GM12873 (cell line): ENCODE measurements around the gene LHFPL2.

Experiments used
- CTCF ChIP-seq: IDR thresholded peaks from 2 replicates; pipeline ENCODE4 v1.5.1; 2012; ENCODE audit warnings: low read depth, mild to moderate bottlenecking, moderate library complexity, low read length, control low read depth; ENCODE audit not compliant: insufficient read depth; ENCODE audit errors: missing control alignments

LHFPL2 gene

GRCh38 chr5:78636682-78637081 lies 11.9 kb downstream of the LHFPL2 start:
- TF ChIP-seq CTCF: no peak

GRCh38 chr5:78634634-78635033 lies 13.9 kb downstream of the LHFPL2 start:
- no peak for TF ChIP-seq CTCF

DNA sequence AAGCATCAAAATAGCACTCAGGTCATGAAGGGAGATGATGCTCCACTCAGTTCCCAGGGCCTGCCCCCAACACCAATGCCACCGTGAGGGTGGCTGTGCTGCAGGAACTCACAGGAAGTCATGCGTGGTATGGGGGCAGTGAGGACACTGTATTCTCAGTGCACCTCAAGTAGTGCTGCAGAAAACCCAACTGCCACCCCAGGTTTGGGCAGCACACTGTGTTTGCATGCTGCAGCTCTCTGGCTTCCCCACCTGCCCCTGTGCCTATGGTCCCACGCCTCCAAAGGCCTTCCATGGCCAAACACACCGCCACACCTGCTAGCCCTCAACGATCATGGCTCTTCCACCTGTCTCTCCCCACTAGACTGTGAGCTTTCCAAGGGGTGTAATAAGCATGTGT lies 14.3 kb downstream of the LHFPL2 start:
- TF ChIP-seq CTCF: no peak

DNA sequence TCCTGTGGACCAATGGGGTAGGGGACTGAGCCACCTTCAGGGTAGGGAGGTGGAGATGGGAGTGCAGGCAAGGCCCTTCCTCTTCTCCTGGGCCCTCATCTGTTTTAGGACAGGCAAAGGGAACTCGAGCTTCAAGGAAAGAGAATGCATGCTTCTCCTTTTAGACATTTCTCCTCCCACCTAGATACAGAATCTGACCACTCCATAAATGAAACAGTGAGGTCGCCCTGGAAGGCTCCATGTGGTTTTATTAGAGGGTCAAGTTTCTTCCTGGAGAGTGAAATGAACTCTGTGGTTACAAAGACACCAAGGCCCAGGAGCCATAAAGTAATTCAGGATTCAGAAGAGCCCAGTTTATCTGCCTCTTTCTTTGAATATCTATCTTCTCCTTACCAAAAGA lies 14.9 kb downstream of the LHFPL2 start:
- no peak for TF ChIP-seq CTCF

DNA sequence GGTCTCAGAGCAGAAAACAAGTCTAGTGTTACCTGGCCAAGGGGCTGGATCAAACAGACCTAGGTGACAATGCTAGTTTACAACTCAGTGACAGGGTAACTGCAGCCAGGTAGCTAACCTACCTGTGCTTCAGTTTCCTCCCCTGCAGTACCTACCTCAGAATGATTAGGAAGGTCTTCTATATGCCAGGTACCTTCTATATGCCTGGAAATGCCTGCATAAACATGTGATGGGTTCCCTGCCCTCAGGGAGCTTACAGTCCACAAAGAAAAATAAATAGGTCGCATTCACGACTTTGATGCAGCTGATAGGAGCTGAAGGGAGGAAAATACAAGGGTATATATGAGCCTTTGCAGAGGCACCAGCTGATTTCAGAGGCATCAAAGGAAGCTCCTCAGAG lies 16.1 kb downstream of the LHFPL2 start:
- TF ChIP-seq CTCF: no peak

DNA sequence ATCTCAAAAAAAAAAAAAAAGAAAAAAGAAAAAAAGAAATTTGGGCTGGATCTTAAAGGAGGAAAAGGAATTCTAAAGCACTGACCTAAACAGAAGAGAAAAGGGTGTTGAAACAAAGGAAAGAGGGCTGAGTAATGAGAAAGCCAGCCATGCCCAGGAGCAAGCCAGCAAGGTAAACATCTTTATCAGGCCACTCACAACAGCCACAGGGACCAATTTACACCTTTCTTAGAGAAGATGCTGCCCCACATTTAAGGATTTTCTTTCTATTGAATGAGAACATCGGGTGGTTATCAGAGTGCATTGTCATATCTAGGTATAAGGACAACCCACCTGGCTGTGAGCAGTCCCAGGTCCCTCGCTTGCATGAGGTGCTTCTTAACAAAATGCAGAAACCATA lies 16.6 kb downstream of the LHFPL2 start:
- TF ChIP-seq CTCF: no peak

GRCh38 chr5:78630047-78630446 lies 18.5 kb downstream of the LHFPL2 start:
- TF ChIP-seq CTCF: no peak

DNA sequence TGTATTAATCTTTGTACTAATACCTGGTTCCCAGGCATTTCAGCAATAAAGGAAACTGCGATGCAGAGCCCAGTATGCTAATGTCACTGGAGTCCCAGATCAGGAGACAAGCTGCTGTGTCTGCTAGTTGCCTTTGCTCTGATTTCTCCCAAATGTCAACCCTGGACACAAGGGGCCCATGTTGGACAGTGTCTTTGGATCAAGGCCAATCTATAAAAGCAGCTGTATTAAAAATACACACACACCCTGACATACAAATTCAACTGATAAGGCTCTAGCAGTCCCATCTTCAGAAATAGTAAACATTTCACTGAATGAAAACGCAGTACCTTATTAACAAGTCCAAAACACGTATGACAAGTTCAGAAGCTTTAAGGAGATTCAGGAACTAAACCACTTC lies 18.9 kb downstream of the LHFPL2 start:
- no peak for TF ChIP-seq CTCF
